HG02798 (cell line): ENCODE measurements around the gene CHST1.
A peak's percentile ranks its signal among the peaks of the same experiment; 100 is the strongest.

Source experiments
- ATAC-seq: cut with Tn5 transposase; IDR thresholded peaks from one replicate; pipeline ENCODE4 v1.9.1; 2021; ENCODE audit warnings: mild to moderate bottlenecking; ENCODE audit not compliant: unreplicated experiment, poor library complexity

The CHST1 gene

DNA sequence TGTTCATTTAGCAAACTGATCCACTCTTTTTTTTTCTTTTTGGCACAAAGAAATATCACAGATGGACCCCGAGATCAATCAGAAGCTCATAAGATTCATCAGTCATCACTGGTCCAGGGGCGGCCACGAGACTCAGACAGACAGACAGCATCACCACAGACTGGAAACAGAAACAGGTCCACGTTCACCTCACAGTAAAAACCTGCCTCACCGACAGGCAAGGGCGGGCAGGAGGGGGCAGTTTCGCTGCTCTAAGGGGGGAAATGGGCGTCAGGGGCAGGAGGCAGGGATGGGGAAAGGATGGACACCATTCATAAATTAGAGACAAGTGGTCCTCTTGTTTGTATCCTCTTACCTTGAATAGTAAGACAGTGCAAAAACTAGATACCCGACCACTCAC is 16.5 kb downstream of the CHST1 start:
- ATAC-seq: no peak

DNA sequence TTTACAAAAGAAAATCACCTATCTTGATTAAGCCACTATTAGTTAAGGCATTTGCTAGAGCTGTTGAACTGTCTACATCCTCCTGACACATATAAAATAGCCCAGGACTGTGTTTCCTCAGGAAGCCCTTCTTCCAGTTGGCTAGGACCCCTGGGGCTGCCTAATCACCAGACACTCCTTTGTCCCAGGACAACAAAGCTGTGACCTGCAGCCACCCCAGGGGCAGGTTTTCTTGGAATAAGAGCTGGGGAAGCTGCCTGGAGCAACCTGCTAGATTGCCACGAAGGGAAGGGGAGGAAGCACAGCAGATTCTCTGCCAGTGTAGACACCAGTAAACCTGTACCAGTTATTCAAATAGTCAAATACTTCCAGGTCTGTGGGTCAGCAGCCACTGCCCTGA is 17.6 kb downstream of the CHST1 start:
- ATAC-seq: no peak

DNA sequence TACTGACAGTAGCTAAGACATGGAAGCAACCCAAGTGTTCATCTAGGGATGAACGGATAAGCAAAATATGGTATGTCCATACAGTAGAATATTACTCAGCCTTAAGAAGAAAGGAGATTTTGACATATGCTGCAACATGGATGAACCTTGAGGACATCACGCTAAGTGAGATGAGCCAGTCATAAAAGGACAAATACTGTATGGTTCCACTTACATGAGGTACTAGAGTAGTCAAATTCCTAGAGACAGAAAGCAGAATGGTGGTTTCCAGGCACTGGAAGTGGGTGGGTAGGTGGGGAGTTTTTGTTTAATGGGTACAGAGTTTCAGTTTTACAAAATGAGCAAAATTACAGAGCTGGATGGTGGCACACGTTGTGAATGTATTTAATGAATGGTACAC is 18.1 kb downstream of the CHST1 start:
- no peak for ATAC-seq

DNA sequence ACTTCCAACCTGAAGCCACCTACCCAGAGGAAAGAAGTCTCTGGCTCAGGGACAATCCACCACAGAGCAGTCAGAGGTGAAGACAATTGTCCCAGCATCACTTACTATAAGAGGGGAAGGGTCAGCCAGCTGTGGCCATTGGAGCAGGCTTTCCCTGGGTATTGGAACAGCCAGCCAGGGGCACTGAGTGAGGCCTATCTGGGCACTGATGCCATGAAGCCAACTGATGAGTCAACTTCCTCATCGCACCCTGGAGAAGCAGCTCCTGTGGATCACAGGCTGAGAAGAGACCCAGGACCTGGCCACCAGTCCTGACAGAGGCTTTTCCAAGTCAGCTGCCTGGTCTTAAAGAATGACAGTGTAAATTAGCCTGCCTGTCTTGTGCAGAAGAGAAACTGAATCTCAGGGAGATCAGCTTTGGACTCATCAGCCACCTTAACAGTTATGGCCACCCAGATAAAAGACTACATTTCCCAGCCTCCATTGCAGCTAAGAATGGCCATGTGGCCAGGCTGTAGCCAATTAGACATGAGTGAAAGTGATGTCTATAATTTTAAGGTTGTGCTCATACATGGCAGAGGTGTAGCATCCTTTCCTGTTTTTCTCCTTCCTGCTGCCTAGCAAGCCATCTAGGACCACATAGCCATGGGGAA is 19.0 kb downstream of the CHST1 start:
- ATAC-seq: peak; percentile 43

DNA sequence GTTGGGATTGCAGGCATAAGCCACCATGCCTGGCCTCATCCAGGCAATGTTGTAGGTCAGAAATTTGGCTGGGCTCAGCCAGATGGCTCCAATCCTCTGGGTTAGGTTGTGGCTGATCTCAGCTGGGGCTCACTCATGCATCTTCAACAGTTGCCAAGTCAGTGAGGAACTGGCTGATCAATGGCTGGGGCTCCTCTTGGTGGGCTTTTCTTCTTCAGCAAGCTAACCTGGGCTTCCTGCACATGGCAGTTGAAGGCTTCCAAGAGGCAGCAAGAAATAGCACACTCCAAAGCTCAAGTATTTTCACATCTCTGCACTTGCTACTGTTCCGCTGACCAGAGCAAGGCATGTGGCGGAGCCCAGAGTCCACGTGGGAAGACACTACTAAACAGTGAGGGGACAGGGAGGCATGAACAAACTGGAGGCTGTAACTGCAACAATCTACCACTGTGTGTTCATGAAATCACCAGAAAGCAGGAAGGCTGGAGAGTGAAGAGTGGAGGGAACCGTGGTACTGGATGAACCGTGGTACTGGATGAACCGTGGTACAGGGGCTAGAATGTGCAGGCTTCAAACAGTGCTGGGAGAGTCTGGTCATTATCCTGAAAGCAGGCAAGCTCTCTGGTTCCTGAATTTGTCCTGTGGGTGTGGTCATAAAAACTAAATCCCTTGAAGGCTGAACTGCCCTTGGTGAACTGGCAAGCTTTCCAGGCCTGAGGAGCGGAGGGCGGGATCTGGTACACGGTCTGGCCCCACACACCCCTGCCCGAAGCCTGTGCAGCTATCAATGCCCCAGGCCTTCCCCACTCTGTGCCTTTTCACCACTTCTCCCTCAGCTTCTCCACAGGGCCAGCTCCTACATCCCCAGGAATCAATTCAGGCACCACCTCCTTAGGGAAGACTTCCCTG is 20.2 kb downstream of the CHST1 start:
- ATAC-seq: no peak

DNA sequence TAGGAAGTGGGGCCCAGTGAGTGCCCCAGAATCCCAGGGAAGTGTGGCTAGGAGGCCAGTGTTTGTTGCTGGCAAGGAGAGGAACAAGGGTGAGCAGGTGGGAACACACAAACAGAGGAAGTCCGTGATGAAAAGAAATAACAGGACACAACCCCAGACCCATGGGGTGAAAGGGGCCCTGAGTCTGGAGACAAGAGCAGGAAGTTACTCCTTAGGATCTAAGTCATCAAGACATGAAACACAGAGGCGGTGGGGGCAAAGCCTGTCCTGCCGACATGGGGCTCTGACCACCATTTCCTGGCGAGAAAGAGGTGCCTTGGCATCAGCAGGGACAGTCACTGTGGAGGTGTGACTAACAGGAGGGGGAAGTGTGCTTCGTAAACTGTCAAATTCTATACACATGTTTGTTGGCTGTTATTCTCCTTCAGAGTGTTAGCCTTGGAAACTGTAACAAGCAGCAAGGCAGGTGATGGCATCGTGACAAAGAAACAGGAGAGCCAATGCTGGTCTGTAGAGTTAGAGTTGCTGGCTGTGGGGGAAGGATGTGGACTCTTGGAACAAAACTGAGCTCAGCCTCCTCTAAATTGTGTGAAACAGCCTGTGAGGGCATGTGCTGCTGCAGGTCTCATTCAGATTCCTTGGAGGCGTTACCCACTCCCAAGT is 21.7 kb downstream of the CHST1 start:
- no peak for ATAC-seq

DNA sequence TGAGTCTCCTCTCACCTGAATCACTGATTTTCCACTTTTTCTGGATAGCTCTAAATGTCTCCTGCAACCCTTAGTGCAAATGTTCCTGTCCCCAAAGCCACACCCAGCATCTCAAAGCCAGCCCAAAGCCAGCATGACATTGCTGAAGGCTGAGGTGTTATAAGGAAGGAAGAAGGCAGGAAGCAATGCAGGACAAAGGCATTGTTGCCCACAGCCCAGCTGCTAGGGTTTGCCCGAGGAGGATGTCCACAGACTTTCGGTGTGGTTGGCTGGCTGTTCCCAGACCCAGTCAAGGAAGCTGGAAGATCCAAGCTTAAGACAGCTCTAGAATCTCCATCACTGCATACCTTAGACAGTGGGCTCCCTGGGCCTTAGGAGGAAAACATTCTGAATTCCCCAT is 23.5 kb downstream of the CHST1 start:
- no peak for ATAC-seq

DNA sequence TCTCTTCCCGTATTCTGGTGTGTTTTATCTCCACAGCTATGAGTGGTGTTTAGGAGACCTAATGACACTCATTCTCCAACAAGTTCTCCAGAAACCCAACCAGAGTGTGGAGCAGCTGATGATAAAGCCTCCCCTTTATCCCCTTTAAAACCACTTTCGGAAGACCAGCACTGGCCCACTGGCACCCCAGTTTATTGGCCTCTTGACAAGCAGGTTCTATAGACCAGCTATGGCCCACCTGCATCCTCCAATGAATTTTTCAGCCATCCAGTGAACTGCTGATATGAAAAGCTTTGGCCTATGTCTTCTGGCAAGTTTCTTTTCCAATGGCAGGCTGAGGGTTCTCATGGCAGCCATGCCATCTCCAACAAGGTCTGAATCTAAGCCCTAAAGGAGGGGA is 27.4 kb downstream of the CHST1 start:
- ATAC-seq: no peak

DNA sequence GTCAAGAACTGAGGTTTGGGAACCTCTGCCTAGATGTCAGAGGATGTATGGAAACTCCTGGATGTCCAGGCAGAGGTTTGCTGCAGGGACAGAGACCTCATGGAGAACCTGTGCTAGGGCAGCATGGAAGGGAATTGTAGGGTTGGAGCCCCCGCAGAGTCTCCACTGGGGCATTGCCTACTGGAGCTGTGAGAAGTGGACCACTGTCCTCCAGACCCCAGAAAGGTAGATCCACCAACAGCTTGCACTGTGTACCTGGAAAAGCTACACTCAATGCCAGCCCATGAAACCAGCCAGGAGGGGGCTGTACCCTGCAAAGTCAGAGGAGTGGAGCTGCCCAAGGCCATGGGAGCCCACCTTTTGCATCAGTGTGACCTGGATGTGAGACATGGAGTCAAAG is 29.5 kb downstream of the CHST1 start:
- ATAC-seq: no peak

DNA sequence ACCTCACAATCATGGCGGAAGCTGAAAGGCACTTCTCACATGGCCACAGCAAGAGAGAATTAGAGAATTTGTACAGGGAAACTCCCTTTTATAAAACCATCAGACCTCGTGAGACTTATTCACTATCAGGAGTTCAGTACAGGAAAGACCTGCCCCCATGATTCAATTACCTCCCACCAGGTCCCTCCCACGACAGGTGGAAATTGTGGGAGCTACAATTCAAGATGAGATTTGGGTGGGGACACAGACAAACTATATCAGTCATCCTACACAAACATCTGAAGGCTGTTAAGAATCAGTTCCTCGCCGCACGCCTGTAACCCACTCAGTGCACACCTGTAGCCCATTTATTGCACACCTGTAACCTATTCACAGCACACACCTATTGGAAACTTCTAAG is 39.8 kb downstream of the CHST1 start:
- no peak for ATAC-seq

DNA sequence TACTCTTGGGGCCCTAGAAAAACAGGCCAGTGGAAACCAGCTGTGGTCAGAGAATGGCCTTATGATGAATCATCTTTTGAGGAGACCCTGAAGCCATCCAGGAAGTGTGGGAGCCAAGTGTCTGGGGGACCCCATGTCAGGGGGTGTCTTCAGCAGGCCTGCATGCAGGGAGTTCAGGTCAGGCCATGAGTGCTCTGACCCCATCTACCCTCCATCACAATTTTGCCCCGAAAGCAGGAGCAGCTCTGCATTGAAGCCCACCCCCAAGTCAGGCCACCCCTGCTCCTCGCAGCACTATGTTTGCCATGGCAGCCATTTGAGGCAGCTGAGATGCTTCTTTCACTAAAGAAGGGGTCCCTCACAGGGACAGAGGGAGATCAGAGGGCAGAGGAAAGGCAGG is 41.3 kb downstream of the CHST1 start:
- no peak for ATAC-seq

DNA sequence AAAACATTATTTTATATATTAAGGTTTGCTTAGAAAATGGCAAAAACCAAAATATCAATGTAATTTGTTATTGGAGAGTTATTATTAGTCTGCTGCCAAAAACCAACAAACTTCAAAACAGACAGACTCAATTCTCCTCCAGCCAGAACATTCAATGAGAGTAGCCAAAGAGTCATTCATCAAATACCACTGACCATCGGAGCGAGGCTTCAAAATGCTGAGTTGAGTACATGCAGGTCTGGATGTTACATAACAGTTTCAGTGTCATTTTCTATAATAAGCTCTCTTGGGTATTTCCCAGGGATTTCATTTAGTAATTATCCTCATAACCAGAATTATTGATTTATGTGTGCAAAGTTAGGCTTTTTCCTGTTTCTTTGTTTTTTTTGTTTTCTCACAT is 42.6 kb downstream of the CHST1 start:
- ATAC-seq: no peak

DNA sequence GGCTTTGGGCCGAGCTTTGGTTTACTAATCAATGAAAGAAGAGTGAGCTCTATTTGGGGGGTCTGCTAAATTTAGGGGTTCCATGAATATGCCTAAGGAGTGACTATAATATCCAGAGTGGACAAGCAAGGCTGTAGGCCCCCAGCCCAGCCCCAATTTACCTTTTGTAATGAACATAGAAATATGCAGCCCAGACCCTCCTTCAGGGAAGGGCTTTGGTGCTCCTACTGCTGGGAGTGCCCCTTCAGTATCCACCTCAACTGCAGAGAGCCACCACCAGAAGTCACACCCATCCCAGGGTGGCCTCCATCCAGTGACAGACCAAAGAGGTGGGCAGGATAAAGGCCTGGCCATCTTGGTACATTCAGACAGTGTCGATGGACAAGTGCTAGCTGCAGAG is 43.1 kb downstream of the CHST1 start:
- ATAC-seq: no peak

DNA sequence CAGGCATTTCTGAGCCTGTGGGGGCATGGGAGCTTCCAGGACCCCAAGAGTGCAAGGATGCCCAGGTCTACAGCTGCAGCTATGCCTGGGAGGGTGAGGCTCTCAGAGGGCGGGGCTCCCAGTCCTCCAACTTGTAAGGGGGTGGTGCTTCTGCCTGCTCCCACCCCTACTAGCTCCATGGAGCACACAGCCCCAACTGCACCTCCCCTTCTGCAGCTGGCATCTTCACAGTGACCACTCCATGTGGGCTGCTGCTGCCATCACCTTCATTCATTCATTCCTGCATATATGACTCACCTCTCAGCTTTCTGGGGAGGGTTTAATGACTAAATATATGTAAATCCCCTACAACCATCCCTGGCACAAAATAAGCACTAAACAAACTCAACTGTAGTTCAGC is 43.8 kb downstream of the CHST1 start:
- ATAC-seq: no peak

DNA sequence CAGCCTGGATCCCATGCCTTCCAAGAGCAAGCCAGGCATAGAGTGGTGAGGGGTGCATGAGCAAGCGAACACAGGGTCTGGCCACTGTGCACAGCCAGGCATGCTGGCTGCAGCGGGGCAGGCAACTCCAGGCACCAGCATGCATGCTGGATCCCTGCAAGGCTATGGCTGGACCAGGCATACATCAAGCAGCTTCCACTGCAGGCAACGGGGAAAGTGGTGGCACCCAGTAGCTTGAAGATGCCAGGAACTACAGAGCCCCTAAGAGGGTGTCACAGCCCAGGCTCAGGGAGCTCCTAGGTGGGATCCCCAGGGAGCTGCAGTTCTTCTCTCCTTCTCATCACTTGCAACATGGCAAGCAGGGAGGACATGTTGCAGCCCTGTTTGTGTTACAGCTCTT is 45.2 kb downstream of the CHST1 start:
- ATAC-seq: no peak

DNA sequence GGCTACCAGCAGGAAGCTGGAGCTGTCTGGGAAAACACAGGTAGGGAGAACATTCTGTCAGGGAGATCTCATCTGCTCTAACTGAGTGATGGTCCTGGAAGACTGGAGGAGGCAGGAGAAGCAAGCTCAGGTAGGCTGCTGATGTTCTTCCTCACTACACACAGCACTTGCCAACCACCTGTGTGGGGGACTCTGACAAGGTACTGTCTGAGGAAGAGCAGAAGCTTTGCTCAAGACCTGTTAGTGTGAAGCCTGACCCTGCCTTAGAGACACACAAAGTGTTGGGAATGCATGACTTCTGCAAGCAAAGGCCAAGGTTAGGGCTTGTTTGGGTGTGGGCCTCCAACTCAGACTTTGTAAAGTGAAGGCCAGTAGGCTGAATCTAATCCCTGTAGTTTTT is 46.5 kb downstream of the CHST1 start:
- no peak for ATAC-seq

DNA sequence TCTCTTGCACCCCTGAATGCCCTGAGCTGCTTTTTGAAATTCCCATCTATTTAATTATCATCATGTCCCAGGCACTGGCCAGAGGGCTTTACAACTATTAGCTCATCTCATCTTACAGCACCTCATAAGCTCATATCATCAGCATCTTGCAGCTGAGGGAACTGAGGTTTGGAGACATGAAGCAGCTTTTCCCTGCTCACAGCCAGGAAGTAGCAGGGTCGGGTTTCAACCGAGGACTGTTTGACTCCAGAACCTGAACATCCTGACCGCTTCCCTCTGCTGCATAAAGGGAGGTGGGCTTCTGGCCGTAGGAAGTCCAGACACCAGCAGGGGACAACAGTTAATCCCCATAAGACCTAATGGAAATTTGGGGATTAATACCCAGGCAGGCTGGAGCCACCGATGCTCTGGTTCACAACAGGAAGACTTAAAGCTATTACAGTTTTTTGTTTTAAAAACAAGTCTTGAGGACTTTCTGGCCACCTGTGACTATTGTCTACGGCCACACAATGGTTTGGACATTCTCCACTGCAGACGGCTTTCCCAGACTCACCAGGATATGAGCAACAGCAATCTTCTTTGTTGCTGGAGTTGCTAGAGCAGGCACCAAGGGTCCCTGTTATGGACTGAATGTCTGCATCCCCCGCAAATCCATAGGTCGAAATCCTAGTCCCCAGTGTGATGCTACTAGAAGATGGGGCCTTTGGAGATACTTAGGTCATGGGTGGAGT is 47.4 kb downstream of the CHST1 start:
- ATAC-seq: no peak

DNA sequence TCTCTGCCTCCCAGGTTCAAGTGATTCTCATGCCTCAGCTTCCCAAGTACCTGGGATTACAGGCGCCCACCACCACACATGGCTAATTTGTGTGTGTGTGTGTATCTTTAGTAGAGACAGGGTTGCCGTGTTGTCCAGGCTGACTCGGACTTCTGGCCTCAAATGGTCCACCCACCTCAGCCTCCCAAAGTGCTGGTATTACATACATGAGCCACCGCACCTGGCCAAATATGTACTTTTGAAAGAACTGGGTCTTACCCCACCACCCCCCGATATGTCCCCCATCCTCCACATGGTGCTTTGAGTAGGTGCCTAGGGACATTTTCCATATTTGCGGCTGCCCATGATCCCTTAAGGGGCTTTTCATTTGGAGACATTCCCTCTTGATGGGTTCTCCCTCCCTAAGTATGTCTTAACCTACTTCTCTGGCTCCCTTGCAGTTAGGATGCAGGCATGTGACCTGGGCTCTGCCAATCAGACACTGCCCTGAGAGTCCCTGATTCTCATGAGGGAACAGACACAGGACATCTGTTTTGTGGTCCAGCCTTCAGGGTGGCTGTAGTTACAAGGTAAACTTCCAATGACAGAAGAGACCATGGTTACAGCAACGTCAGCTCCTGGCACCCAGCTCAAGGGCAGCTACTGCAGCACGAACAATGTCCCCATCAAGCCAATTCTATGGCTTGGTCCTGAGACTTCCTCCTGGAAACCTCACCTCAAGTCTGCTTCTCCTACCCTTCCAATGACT is 48.4 kb downstream of the CHST1 start:
- ATAC-seq: no peak

DNA sequence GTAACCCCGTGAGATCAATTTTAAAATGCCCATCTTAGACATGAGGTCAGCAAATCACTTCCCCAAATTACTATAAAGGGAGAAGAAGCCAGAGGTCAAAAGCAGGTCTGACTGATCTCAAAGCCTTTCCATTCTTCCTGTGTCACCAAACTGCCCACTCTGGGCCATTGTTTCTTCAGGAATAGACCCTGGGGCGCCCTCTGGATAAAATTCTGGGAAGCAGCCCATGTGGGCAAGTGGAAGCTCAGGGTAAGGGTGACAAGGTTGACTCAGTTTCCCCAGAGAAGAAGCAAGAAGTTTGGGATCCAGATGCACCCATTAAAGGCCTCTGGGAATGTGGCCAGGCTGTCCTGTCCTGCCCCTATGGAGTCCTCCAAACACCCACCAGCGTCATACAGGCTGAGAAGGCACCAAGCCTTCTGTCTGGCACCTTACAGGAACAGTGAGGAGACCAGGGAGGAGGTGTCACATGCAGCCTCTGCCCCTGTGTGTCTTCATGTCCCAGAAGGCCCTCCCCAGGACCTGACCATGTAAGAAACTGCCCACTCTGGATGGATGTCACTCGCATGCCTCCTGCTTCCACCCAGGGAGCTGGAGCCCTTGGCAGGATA is 50.1 kb downstream of the CHST1 start:
- no peak for ATAC-seq
